Measurements from ENCODE around the gene C13orf46.

The C13orf46 gene

DNA sequence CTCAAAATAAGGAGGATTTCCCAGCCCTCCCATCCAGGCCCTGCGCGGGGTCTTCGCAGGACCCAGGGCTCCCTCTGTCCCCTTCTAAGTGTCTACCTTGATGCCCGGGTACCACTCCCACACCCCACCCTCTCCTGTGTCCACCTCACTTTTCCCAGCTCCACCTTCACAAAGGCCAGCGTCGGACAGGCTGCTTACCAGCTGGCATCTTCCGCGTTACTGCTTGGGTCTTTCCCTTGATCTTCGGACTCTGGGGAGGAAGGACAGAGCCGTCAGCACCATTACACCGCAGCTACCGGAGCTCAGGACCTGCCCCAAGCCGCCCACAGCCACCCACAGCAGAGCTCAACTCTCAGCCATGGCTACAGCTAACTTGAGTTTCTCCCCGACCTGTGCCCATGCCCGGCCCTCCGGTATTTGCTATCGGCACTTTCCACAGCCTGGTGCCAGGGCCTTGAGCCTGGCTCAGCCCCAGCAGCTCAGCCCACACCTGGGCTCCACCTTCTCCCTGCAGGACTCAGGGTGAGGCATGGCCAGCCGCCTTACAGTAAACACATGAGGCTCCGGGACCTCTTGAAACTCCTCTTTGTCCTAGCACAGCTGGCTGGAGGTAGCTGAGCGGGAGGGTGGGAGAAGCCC, 3.8 kb downstream of the C13orf46 start:
- DNase-seq = no peak

DNA sequence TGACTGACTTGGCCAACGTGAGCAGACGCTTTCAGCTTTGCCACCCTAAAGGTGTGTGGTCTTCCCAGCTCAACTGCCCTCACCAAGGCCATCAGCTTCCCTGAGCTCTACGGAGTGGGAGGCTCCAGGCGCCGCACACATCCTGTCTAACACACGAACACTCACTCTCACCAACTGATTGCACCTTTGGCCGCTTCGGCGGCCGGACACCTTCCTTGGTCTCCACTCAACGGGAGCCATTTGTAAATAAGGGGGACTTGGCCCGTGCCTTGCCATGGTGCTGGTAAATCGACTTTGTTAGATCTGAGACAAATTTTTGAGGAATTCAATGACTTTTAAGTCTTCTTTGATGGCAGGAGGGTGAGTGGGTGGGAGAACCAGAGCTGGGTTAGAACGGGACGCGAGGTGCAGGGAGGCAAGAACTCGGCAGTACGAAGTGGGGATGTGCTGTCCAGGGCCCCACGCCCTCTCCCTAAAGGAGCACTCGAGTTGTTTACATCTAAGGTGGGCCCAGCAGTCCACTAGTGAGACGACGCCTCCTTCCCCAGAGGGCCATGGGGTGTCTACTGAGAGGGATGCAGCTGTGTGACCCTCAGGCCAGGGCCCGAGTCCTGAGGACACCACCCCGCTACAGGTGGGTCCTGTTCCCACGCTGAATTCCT, 4.4 kb downstream of the C13orf46 start:
- DNase-seq = no peak

DNA sequence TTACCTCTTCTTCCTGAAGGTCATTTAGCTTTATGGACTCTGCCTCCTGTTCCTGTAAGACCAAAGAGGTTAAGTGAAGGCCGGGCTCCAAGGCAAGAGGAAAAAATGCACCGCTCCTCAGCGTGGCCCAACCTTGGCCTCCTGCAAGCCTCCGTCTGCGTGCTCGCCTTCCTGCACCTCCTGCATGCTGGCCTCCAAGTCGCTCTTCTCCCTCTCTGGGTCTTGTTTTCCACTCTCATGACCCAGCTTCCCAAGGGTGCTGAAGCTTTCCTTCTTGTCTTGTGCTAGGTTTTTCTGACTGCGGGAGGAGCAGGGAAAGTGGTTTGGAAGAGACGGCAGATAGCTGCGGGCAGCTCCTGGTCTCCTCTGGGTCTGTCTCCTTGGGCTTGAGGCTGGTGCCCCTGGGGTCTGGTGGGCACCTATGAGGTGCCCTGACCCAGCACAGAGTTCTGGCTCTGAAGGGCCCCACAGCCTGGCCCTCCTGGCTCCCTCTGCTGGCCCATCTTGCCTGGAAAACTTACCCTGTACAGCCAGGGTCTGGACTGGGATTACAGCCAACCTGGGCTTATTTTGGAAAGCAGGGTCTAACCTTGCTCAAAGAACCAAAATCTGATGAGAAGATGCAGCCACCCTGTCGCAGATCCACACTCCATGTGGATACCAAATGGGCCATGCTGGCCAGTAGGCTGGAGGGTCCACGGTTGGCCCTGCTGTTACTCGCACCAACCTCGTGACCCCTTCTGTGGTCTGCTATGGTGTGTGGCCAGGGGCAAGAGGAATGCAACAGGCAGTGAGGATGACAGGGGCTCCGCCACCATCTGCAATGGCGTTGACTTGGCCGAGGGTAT, 5.2 kb downstream of the C13orf46 start:
- no peak for DNase-seq

DNA sequence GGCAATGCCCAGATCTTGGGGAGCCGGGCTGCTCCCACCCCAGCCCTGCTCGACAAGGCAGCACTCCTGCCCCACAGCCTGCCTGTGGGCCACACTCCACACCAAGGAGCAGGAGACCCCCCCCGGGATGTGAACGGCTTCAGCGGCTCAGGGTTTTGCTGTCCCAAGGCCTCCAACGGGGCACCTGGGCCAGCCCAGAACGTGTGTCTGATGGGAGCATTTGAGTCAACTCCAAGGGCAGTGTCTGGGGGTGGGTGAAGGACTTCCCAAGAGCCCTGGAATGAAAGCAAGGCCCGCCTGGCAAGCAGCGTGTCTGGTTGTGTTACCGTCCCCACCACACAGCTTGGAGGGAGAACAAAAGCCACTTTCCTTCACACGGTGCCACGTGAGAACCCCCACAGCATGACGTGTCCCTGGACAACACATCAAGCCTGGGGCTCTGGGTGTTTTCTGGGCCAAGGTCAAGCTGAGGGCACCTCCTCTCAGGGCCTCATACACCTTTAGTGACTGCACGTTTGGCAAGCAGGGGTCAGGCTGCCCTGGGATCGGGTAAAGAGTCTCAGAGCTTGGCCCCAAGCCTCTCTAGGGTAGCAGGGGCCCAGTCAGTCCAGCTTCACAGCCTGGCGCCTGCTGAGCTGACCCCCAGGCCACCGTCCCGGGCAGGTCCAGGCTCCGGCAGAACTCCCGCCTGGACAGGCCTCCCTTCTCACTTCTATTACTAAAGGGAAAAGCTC, 6.0 kb downstream of the C13orf46 start:
- no peak for DNase-seq

DNA sequence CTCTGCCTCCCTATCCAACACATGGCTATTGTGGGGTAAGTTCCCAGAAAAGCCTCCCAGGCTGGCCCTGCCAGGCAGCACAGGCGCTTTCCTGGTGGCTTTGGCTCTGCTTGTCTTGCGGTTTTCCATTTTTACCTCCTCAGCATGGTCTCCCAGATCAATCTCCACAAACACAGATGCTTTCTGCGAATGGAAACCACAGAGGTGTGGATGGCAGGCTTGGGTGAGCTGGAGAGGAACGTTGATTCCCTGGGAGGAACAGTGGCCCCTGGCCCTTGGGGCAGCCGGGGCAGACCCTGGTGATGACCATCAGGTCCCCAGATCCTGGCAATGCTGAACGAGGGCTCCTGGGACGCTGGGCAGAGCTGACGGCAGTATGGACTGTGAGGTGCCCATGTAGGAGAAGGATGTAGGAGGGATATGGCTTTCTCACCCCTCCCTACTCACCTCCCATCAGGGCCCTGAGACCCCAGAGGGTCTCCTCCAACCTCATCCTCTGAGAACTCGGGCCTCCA, 6.6 kb downstream of the C13orf46 start:
- no peak for DNase-seq

DNA sequence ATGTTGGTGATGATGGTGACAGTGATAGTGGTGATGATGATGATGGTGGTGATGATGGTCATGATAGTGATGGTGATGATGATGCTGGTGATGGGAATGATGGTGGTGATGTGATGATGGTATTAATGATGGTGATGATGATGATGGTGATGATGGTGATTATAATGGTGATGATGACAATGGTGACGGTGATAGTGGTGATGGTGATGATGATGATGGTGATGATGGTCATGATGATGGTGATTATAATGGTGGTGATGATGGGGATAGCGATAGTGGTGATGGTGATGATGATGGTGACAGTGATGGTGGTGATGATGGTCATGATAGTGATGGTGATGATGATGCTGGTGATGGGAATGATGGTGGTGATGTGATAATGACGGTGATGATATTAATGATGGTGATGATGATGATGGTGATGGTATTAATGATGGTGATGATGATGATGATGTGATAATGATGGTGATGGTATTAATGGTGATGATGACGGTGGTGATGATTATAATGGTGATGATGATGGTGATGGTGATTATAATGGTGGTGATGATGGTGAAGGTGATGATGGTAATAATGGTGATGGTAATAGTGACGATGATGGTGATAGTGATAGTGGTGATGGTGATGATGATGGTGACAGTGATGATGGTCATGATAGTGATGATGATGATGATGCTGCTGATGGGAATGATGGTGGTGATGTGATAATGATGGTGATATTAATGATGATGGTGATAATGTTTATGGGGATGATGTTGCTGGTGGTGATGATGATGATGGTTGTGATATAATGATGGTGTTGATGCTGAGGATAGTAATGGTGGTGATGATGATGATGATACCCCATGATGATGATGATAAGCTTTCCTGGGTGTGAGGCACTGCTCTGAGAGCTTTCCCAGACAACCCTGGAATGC, 7.7 kb downstream of the C13orf46 start:
- no peak for DNase-seq

DNA sequence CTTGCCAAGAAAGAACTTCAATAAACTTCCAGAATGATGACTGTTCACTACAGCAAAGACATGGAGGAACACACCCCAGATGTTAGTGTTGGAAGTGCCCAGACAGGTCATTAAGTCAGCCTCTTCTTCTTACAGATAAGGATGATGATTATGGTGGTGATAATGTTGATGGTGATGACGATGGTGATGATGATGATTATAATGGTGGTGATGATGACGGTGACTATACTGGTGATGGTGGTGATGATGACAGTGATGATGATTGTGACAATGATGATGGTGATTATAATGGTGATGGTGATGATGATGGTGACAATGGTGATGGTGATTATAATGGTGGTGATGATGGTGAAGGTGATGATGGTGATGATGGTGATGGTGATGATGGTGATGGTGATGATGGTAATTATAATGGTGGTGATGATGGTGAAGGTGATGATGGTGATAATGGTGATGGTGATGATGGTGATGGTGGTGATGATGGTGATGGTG, 8.4 kb downstream of the C13orf46 start:
- no peak for DNase-seq

DNA sequence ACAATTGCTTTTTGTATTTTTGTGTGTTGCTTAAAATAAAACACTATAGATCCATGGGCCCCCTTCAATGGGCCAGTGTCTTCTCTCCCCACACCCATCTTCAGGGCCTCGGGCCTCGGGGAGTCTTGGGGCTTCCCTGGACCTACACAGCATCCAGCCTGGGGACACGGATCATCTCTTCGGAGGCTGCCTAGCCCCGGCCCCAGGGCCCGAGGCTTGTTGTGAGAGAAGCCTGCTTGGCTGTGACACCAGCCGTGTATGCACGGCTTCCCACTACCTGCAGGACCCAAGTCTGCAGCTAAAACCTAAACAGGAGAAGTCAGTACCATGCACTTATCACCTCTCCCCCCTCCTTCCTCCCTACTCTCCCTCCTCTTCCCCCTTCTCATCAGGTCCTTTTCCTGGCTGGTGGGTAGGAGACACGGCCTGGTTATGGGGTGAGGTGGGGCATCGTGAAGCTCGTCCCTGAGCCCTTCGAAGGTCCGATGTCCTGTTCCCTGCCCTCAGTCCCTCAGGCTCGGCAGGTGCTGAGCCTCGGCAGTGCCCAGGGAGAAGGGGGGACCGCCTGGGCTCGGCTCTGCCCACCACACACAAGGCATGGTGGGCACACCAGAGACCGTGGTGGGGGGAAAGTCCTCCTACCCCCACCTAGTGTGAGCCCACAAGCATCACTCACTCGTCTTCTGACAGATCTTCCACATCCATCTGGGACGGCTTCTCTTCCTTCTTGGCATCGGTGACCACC, 9.5 kb downstream of the C13orf46 start:
- DNase-seq = no peak

DNA sequence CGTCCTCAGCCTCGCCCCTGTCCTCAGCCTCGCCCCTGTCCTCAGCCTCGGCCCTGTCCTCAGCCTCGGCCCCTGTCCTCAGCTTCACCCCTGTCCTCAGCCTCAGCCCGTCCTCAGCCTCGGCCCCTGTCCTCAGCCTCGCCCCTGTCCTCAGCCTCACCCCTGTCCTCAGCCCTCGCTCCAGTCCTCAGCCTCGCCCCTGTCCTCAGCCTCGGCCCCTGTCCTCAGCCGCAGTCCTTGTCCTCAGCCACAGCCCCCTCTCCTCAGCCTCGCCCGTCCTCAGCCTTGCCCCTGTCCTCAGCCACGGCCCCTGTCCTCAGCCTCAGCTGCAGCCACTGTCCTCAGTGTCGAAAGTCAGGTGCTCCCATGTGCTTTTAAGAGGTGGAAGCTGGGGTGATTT, 10.5 kb downstream of the C13orf46 start:
- no peak for DNase-seq

DNA sequence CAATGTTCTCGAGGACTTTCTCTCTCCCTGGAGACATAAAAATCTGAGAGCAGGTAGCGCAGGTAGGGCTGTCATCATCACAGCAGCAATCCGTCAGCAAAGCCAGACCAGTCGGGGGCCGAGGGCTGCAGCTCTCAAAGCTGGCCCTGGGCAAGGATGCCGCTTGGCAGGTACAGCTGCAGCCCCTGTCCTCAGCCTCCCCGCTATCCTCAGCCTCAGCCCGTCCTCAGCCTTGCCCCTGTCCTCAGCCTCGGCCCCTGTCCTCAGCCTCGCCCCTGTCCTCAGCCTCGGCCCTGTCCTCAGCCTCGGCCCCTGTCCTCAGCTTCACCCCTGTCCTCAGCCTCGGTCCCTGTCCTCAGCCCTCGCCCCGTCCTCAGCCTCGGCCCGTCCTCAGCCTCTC, 10.9 kb downstream of the C13orf46 start:
- no peak for DNase-seq

DNA sequence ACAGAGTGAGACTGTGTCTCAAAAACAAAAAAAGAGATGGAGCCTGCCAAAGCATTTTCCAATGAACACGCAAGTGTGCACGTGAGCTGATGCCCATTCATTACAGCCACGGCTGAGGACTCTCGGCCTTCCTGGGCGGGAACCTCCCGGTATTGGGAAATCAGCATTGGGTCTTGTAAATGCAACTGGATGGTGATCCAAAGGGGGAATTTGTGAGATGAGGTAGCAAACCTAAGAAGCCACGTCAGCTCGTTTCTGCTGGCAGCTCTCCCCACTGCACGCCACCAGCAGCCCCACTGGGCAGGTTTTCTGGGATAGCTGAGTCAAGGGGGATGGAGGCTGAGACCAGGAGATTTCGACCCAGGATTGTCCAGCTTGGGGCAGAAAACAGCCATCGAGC, 11.5 kb downstream of the C13orf46 start:
- DNase-seq = no peak

DNA sequence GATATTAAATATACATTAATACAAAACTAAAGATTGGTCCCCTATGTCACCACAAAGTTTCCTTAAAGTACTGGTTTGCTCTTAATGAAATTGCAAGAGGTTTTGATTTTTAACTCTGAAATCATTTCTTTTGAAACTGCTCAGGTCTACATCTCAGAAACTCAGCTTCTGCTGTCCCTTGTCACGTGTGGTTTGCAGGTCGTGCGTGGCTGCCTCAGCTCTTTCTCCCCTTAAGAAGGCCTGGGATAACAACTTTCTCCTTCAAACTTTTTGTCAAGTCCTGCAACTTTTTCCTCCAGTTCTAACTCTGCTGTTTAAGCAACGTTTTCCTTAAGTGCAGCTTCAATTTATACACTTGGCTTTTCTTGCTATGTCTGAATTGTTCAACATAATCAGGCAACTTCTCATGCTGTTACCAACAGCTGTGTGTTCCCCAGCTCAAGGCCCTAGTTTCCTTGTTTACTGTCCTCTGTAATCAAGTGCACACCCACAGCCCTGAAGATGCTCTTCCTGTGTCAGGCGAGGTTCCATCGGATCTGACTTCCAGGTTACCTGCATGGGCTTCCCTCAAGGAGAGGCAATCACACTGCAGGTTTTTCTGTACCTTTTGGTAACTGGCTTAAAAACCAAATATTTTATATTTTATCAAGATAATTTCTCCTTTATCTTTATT, 13.5 kb downstream of the C13orf46 start:
- no peak for DNase-seq

DNA sequence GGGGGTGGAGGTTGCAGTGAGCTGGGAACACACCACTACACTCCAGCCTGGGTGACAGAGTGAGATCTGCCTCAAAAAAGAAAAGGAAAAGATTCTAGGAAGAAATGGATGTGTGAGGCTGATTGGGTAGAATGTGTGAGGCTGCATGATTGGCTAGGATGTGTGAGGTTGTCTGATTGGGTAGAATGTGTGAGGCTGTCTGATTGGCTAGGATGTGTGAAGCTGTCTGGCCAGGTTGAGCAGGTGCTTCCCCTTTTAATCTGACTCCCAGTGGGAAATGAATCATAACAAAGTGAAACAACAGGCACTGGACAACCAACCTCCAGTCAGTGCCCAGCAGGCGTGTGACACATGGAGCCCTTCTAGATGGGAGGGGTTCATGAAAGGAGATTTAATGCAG, 14.7 kb downstream of the C13orf46 start:
- DNase-seq = no peak

DNA sequence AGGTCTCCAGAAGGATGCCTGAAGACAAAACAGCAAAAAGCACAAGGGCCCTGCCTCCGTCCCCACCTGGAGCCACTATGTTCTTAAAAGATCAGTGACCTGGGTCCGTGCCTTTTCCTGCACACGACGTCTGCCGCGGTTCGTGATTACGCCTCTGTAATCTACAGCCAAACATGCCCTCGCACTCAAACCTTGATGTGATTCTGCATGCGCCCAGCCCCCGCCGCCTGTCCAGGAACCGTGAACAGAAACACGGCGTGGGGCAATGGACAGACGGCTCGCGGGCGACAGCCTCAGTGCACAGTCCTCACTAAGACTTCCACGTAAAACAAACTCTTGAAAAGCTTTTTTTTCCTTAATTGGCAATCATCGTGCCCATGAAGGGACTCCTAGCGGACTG, 15.5 kb downstream of the C13orf46 start:
- no peak for DNase-seq

DNA sequence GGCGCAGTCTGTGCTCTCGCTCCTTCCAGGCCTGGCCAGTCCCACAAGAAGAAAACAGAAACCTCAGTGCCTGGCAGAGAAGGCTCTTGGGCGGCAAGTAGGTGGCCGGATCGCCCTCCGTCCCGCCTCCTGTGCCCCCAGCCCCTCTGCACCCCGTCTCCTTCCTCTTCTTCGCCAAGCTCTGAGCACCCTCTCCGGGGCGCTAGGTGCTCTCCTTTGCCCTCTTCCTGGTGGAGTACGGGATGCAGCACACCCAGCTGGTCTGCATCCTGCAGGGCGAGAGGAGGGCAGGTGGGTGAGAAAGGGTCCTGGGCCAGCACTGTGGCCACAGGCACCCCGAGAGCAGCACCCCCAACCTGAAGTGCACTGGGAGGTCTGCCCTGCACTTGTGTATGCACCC, 17.3 kb downstream of the C13orf46 start:
- no peak for DNase-seq

DNA sequence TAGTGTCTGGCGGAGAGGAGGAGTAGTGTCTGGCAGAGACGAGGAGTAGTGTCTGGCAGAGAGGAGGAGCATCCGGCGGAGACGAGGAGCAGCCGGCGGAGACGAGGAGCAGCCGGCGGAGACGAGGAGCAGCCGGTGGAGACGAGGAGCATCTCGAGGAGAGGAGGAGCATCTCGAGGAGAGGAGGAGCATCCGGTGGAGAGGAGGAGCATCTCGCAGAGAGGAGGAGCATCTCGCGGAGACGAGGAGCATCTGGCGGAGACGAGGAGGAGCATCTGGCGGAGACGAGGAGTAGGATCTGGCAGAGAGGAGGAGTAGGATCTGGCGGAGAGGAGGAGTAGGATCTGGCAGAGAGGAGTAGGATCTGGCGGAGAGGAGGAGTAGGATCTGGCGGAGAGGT, 18.2 kb downstream of the C13orf46 start:
- no peak for DNase-seq

DNA sequence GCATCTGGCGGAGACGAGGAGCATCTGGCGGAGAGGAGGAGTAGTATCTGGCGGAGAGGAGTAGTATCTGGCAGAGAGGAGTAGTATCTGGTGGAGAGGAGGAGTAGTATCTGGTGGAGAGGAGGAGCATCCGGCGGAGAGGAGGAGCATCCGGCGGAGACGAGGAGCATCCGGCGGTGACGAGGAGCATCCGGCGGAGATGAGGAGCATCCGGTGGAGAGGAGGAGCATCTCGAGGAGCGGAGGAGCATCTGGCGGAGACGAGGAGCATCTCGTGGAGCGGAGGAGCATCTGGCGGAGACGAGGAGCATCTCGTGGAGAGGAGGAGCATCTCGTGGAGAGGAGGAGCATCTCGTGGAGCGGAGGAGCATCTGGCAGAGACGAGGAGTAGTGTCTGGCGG, 18.6 kb downstream of the C13orf46 start:
- DNase-seq = no peak

DNA sequence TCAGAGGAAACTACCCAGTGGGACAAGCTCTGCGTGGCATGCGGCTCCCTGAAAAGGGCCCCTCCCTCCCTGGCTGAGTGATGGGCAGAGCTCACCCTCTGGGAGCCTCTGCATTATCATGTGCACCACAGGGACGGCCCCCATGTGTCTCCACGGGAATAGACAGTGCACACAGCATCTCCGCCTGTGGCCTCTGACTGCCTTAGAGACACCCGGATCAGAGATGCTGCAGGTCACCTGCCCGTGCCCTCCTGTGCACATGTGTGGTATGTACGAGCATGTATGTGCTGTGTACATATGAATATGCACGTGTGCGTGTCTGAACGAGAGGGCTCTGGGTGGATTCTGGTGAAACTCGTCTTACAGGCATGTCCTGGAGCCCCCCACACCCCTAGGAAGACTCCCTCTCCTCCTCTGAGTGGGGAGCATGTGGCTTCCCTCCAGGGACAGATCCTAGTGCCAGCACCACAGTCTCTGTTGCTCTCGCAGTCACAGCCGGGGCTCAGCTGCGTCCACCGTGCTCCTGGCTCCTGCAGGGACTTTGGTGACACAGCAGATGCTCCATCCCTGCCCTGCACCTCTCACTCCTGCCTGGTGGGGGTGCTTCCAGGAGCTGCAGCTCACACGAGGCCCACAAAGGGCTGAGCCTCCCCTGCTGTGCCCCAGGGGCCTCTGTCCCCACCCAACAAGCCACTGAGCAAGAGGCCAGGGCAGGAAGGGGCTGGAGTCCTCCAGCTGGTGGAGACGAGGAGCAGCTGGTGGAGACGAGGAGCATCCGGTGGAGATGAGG, 19.6 kb downstream of the C13orf46 start:
- DNase-seq = no peak

DNA sequence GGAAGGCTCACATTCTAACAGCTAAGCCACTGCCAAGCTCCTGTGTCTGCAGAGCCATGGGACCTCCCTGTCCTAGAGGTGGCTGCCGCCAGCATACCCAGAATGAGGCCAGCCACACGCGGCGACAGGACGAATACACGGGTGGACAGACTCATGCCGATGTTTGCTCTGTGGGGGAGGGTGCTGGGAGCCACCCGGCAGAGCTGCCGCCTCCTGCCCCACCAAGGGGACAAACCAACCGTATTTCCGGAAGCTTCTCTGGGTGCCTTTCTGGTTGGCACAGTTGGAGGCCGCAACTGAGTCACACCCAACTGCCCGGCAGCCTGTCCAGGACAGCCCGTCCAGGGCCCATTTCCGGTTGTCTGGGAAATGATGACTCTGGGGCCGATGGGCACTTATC, 20.3 kb downstream of the C13orf46 start:
- DNase-seq = no peak
